GM13977 (cell line): ENCODE measurements around the gene SCRN2.

Experiments used
- DNase-seq: peaks from one replicate; pipeline ENCODE4 v3.0.0; 2012; ENCODE audit warnings: low spot score
- CTCF ChIP-seq: IDR thresholded peaks from 2 replicates; pipeline ENCODE4 v1.5.1; 2012; ENCODE audit warnings: mild to moderate bottlenecking, control low read depth; ENCODE audit not compliant: insufficient read depth; ENCODE audit errors: extremely low read depth, missing control alignments
- in situ Hi-C: fragments of 300-500 bp; cut with MboI; formaldehyde crosslinking; loops from one replicate; pipeline ENCODE4 v1.12.0; 2022; ENCODE audit warnings: low sequenced_read_pairs, low pct_unique_long_range_greater_than_20kb, mixed read lengths, inconsistent platforms; ENCODE audit not compliant: unreplicated experiment

SCRN2 gene

GRCh38 chr17:47801176-47801765, 39.8 kb downstream of the SCRN2 start:
- TF ChIP-seq CTCF: no peak
- in situ Hi-C loops: no loop called here
- DNase-seq: no peak

GRCh38 chr17:47800686-47801085, 40.4 kb downstream of the SCRN2 start:
- no peak for DNase-seq
- in situ Hi-C loops: no loop called here
- TF ChIP-seq CTCF: no peak

- in situ Hi-C loops: no loop called here
- no peak for DNase-seq
- TF ChIP-seq CTCF: no peak
These were observed 43.3 kb downstream of the SCRN2 start for GRCh38 chr17:47797797-47798196.

GRCh38 chr17:47792979-47793378, 48.1 kb downstream of the SCRN2 start:
- no peak for TF ChIP-seq CTCF
- DNase-seq: no peak

GRCh38 chr17:47792457-47792856, 48.6 kb downstream of the SCRN2 start:
- TF ChIP-seq CTCF: no peak
- in situ Hi-C loops: no loop called here
- no peak for DNase-seq

More at GRCh38 chr17:47792979-47793378, 48.1 kb downstream of the SCRN2 start:
- in situ Hi-C loops: no loop called here

GRCh38 chr17:47791025-47791424, 50.0 kb downstream of the SCRN2 start:
- in situ Hi-C loops: no loop called here
- DNase-seq: no peak
- no peak for TF ChIP-seq CTCF
